VCaP (cell line): ENCODE data around the gene SDR42E1.
"Not testable (repeated sequence)": the region's sequence is repeated elsewhere in the genome, so short reads cannot be mapped to it uniquely, and the experiment has no call there.

Experiments
- H3K27ac ChIP-seq: fragments of 450-650 bp; 2 replicates; pipeline ENCODE4 v1.5.1; 2017
- CTCF ChIP-seq: fragments of 450-650 bp; conservative IDR thresholded peaks from 2 replicates; pipeline ENCODE4 v1.5.1; 2017; ENCODE audit warnings: mild to moderate bottlenecking, moderate library complexity

The SDR42E1 gene

GRCh38 chr16:81992859-81993258, 18.4 kb downstream of the SDR42E1 start:
- no peak for TF ChIP-seq CTCF

GRCh38 chr16:81987706-81988105, 23.6 kb downstream of the SDR42E1 start:
- no peak for TF ChIP-seq CTCF
- H3K27ac ChIP-seq: no peak overlapping the region

More at GRCh38 chr16:81992859-81993258, 18.4 kb downstream of the SDR42E1 start:
- H3K27ac ChIP-seq: no peak overlapping the region

GRCh38 chr16:81987121-81987520, 24.1 kb downstream of the SDR42E1 start:
- no peak for TF ChIP-seq CTCF
- H3K27ac ChIP-seq: no peak overlapping the region

- H3K27ac ChIP-seq: not testable (repeated sequence)
Observed at GRCh38 chr16:81977335-81977942, 33.8 kb downstream of the SDR42E1 start.

- TF ChIP-seq CTCF: no peak
- H3K27ac ChIP-seq: no peak overlapping the region
Observed at GRCh38 chr16:81975637-81976036, 35.6 kb downstream of the SDR42E1 start.

GRCh38 chr16:81973737-81974136, 37.5 kb downstream of the SDR42E1 start:
- H3K27ac ChIP-seq: no peak overlapping the region
- TF ChIP-seq CTCF: no peak

- no peak for TF ChIP-seq CTCF
Observed at GRCh38 chr16:81971853-81972252, 39.4 kb downstream of the SDR42E1 start.

GRCh38 chr16:81967358-81967757, 43.9 kb downstream of the SDR42E1 start:
- no peak overlapping the region for H3K27ac ChIP-seq
- TF ChIP-seq CTCF: no peak

More at GRCh38 chr16:81971853-81972252, 39.4 kb downstream of the SDR42E1 start:
- no peak overlapping the region for H3K27ac ChIP-seq
